Stimulated activated CD4-positive, alpha-beta T cell treated with anti-CD3 and anti-CD28 coated beads, TNF-alpha, amount 100 ng/mL, for 4 hours (primary cell): Measurements from ENCODE around the gene ZNF787.
A peak's percentile ranks its signal among the peaks of the same experiment; 100 is the strongest.

ENCODE experiments used
- DNase-seq, 3 experiments: peaks; one replicate each; pipeline ENCODE4 v3.0.0-alpha.2; 2020; ENCODE audit warnings: low read depth in 3 of 3

Gene ZNF787

DNA sequence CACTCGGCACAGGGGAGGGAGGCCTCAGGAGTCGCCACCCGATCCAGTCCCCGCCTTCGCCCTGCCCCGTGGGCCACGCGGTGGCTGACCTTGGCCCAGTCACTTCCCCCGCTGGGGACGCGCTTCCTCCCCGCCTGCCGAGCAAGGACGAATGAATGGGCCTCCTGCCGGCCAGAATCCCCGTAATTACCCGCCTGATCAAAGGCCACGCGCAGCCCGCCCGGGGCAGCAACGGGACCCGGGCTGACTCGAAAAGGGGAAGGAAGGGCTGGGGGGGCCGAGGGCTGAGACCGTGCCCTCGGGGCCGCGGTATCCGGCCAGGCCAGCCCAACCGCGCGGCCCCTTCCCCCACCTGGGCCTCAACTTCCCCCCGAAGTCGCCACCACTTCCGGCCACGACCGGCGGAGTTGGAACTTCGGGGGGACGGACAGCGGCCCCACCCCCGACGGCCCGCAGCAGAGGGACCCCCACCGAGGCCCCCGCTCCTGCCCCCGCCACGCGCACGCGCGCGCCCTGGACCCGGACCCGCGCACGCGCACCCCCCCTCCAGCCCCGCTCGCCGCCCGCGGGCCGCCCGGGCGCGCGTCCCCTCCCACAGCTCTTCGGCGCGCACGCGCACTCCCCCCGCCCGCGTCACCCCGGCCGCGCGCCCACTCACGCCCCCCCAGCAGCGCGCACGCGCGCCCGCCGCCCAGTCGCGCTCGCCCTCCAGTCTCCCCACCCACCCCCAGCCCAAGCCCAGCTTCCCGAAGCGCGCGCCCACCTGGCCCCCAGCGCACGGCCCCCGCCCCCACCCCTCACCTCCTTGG, 520 bp downstream of the ZNF787 start:
- DNase-seq = peak; percentile 73 to 77 (median 76)

DNA sequence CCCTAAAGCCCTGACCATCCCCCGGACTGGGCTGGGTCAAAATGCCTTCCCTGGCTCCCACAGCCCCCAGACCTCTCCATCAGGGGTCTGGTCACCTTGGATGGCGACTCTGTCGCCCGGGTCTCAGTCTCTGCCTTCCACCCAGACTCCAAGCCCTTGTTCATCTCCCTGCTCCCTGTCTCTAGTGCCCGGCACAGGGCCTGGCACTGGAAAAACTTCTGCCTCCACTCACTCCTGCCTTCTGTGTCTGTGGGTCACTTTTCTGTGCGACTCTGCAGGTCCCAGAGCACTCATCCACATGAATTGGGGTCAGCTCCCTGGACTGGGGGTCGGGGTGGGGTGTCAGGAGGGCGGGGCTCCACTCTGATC, 1.1 kb downstream of the ZNF787 start:
- DNase-seq = no peak

DNA sequence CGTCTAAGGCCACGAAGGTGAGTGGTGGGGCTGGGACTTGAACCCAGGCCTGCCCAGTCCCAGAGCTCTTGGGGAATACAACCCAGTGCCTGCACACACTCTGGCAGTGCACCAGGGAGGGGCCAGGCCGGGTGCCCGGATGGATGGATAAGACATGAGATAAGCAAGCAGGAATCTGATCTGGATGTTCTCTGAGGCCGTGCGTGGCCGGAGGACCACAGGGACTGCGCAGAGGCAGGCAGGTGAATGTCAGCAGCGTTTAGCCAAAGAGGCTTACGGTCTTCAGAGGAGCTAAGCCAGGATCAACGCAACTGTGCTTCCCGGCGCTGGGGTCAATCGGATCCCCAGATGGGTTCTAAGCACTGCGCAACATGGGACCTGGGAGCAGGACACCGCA, 1.5 kb downstream of the ZNF787 start:
- DNase-seq = no peak

DNA sequence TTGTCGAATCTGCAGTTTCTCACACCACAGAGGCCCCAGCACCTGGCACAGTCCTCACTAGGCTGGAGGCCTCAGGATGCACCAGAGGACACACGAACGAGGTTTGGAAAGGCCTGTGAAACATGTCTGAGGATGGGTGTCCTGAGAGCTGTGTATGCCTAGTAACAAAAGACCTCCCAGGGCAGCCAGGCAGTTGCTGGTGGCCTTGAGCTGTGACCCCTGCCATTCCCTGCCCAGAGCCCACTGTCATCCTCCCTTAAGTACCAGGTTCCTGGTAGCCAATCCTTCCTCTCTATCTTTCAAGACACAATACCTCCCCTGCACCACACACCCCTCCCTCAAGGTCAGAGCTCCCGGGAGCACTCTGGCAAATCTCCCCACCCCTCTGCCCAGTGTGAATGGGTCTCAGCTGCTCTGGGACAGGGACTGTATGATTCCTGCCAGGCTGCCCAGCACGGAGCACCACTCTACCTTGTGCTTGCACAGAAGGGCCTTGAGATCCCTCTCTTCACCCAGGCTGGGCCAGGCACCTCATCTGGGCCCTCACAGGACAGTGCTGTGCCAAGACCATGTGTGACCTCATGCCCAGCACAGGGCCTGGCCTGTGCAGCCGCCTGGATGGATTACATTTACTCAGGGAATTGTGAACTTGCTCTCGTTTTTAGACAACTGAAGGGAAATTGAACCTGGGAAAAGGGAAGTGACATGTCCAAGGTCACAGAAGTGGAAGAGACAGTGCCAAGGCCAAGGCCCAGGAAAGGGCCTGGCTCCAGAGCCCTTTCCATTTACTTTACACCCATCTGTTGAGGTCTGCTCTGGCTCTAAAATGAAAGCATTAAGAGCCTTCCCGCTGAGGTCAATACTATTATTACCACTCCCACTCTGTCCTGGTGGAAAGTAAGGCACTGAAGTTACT, 2.2 kb downstream of the ZNF787 start:
- DNase-seq = no peak

DNA sequence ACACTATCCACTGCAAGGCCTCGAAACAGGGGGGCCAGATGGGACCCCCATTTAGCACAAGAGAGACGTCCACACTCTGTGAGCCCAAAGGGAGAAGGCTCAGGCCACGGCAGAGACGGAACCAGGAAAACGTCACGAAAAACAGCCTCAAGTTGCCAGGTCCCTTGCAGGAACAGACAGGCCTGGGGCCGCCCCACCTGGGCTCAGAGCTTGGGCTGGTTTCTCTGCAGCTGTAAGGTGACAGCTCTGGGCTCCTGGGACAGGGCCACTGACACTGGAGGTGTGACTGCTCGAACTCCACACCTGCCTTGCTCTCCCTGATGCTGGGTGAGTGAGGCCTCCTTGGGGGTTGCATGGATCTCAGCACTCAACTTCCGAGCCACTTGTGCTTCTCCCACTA, 3.2 kb downstream of the ZNF787 start:
- no peak for DNase-seq

DNA sequence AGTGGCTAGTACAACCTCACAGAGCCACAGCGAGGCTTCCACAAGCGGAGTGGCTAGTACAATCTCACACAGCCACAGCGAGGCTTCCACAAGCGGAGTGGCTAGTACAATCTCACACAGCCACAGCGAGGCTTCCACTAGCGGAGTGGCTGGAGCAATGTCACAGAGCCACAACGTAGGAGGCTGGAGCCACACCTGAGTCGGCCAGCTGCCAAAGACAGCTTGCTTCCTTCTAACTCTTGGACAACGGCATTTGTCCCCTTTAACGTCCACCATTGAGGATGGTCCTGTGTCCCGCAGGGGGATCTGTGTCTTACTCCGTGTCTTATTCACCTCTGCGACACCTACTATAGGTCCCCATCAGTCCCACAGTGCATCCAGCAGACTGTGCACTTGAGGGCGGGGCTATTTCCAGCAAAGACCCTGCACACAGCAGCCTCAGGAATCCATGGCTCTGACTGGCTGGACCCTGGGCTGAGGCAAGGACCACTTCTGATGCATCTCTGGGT, 3.7 kb downstream of the ZNF787 start:
- DNase-seq = no peak

DNA sequence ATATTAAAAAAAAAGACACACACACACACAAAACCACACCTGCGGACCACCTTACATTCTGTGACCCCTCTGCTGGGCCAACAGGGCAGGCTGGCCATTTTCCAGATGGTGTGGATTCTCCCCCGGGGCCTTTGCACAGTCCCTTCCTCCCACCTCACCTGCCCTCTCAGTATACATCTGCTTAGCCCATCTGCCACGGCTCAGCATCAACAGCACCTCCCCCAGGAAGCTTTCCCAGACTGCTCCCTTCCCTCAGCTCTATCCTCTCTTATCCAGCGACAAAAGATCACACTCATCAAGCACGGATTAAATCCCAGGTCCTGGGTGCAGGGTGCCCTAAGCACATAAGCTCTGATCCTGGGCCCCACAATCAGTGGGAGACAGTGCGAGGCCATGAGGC, 4.5 kb downstream of the ZNF787 start:
- no peak for DNase-seq

DNA sequence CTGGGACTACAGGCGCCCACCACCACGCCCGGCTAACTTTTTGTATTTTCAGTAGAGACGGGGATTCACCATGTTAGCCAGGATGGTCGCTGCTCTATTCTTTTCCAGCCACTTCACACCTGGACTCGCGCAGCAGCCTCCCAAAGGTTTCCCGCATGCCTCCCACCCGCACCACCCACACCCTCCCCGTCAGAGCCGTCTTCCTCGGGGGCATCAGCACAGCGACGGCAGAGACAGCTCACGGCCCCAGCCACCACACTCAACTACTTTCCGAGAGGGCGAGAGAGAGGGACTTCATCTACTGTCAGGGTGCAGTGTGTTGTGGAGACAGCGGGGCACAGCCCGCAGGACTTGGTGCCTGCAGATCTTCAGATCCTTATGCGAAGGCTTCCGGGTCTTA, 5.6 kb downstream of the ZNF787 start:
- DNase-seq = no peak

DNA sequence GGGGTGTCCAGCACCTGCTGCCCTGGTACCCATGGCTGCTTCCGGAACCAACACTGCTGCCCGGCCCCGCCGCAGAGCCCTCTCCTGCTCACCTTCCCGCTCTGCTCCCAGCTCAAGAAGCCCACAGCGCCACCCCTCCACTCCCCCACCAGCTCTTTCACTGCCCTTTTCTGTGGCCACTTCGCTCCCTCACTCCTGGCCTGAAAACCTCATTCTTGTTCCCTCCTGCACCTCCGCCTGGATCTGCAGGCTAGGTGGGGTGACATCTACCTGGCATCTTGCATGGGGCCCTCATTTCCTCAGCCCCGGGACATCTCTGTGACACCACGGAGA, 6.4 kb downstream of the ZNF787 start:
- DNase-seq = no peak

DNA sequence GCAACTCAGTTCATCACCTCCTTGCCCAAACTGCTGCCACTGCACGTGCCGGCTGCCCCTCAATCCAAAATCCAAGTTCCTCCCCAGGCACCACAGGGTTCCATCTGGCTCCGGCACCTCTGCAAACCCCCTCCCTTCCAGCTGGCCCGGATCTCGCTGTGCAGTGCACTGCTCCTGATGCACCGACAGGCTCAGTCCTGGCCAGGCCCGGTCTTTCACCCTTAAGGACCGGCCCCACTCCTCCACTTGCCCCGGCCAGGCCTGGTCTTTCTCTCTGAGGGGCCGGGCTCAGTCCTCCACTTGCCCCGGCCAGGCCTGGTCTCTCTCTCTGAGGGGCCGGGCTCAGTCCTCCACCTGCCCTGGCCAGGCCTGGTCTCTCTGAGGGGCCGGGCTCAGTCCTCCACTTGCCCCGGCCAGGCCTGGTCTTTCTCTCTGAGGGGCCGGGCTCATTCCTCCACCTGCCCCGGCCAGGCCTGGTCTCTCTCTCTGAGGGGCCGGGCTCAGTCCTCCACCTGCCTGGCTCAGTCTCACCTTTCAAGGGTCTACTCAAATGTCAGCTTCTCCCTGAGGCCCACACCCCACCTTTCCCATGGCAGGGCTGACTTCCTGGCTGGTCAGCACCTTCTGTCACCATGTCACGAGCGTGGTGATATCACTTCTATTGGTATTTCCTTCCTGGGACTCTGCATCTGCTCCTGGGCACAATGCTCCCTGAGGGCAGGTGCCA, 6.9 kb downstream of the ZNF787 start:
- DNase-seq = no peak

DNA sequence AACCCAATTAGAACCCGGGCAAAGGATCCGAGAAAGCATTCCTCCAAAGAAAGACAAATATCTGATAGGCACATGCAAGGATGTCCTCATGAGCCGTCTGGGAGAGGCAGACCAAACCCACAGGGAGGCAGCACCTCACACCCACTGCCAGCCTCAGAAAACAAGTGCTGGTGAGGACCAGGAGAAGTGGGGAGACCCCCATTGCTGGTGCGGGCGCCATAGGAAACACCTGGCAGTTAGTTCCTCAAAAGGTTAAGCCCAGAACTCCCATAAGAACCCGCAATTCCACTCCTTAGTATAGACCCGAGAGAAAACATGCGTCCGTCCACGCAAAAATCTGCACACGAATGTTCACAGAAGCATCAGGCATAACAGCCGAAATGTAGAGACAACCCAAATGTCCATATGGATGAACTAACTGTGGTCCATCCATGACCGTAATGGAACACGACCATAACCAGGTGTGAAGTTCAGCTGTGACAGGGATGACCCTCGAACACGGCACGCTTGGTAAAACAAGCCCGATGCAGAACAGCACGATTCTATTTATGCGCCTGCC, 7.9 kb downstream of the ZNF787 start:
- DNase-seq = no peak

DNA sequence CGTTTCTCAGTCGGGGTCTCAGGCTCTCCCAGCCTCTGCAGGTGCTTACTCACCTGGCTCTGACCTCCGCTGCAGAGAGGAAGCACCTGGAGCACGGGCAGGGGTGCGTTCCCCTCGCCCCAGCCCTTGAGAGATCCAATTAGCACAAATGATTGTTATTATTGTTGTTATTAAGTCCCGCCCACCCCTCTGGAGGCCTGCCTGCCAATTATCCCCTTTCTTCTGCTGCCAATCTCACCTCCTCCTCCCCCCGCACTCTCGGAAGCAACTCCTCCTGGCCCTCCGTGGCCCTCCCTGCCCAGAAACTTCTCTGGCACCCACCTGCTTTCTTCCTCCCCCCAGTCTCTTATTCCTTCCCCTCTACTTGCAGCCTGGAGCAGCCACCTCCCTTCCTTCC, 8.8 kb downstream of the ZNF787 start:
- DNase-seq = no peak

DNA sequence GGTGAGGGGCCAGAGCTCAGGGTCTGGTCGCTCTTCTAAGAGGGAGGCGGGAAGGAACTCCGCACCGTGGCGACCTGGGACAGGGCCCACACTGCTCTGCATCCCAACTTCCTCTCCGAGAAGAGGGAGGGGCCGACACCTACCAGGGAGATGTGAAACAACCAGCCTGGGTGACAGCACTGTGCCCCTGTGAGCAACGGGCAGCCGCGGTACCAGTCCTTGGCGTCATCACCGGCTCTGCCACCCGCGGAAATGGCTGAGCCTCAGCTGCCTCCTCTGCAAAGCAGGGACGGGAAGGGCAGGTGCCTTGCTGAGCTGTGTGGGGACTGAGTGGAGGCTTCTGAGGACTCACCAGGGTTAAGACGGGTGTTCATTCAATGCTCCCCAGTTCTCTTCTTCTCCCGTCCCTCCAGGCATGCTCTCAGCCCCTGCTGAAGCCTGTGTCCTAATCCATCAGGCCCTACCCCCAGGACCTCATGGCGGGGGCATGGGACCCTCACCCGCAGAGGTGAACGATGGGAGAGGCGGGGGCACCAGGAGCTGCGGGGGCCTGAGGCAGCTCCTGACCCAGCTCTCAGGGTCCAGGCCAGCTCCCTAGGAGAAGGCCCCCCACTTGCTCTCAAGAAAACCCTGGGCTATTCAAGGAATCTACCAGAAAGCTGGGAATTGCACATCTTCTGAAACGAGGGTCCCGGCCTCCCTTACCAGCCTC, 9.3 kb downstream of the ZNF787 start:
- no peak for DNase-seq

DNA sequence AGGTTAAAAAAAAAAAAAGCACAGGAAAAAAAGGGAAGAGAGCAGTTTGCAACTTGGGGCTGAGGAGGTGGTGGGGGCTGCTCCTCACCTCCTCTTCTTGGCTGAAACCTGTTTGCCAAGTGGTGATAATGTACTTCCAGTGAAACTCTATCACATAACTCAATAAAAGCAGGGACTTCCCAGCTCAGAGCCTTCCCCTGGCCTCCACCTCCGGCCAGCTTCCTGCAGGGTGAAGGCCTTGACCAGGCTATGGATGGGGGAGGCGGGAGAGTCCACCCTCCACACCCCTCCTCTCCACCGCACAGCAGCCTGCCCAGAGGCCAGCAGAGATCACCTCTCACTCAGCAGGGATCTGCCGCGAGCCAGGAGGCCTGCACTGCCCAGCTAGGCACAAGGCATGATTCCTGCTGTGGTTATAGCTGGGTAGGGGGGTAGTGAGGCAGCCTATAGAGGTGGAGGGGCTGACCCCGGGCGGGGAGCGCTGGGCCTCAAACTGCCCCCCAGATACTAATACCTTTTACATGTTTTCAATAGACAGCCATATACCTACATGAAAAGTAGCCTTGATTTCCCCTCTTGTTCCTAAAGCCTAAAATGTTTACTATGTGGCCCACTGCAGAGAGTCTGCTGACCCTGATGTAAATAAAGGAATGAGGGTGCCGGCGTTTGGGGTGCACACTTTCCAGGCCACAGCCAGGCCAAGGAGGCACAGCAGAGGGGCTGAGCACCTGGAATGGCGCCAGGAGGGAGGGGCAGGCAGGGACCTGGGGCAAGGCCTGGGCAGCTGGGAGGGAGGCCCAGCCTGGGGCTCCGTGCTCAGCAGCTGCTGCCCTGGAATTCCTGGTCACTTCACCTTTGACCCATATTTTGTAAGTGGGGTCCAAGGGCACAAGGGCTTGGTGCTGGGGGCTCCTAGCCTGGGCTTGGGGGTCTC, 10.3 kb downstream of the ZNF787 start:
- DNase-seq = no peak

DNA sequence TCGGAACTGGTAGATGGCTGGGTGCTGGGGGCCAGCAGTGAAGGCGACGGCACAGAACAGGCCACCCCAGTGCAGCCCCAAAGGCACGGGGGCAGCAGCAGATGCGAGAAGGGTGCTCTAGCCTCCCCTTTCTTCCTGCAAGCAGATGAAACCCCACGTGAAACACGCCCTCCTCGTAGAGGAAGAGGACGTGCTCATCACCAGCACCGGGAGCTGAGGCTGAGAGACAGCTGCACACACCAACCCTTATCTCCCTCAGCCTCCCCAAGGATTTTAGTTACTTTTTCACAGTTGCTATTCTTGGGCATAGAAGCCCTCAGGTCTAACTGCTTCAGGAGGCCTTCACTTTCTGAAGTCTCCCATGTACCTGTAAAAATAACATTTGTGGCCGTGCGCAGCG, 11.9 kb downstream of the ZNF787 start:
- DNase-seq = no peak

DNA sequence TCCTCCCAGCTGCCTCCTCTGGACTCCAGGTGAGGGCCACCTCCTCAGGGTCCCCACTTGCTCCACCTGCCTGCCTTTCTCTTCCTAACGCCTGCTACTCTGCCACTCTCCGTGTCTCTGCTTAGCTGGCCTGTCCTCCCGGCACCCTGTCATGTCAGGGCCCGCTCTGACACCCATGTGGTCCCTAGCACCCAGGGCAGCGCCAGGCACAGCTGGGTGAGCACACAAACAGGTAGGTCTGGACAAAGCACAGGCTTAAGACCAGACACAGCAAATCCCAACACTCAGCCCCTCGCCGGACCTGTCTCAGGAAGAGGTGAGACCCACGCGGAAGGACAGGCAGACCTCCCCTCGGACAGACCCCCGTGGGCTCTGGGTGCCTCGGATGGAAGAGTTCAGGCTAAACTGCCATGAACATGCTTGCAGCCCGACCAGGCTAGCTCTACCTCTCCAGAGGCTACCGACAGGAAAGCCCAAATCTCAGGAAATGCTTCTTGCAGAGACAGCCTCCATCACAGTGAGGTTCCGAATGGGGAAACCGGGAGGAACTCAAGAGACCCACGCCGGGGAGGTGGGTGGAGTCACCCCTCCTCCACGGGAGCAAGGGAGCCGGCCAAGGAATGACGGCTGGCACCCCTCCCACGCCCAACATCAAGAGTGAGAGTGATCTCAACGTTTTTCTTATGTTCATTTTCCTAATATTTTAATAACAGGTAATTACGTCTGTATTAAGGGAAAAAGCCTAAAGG, 12.5 kb downstream of the ZNF787 start:
- no peak for DNase-seq

DNA sequence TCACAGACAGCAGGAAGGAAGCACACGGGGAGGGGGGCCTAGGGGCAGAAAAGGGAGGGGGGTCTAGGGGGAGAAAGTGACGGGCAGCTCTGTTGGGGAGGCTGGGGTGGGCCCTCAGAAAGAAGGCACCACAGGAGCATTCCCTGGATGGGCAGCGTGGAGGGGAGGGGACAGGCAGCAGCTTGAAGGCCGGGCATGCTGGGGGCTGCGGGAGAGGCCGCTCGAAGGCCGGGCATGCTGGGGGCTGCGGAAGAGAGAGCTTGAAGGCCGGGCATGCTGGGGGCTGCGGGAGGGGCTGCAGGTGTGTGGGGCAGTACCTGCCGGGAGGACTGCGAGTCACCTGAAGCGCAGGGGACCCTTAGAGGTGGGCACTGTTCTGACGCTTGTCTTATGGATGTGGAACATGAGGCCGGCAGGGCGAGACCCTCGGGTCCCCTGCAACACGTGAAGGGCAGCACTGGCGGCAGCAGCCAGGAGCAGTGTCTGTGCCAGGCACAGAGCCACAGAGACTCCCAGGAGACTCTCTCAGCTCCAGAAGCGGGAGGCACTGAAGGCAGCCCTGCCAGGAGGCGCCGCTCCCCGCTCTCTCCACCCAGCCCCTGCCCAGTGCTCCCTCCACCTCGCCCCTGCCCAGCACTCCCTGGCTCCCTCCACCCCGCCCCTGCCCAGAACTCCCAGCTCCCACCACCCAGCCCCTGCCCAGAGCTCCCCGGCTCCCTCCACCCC, 13.3 kb downstream of the ZNF787 start:
- no peak for DNase-seq

DNA sequence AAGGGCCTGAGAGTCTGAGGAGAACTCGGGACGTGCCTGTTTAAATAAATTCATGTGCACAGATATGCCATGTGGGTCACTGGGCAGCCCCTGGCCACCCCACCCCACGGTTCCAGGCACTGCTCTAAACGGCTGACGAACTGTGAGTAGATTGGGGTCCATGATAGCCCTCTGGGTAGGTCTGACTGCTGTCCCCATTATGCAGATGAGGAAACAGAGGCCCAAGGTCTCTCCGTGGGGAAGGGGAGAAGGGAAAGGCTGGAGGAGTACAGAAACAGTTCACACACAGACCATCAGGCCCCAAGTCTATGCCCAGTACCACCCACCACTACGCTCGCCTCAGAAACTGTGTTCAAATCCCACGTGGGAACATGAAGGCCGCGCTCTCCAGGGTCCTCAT, 14.1 kb downstream of the ZNF787 start:
- no peak for DNase-seq

DNA sequence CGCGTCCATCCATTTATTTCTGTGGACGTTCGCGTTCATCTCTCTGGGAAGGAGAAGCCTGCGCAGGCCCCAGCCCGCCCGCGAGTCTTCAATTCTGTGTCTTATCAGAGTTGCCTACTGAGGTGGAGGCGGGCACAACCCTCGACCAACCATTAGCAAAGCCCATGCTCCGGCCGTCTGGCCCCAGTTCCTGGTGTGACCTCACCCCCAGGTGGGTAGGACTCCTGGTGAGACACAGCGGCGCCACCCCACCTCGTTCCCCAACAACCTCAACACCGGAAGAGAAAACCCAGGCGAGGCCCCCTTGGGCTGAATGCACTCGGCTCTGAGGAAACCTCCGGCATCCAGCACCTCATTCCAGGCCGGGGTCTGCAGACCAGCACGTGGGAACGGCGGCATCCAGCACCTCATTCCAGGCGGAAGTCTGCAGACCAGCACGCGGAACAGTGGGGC, 14.7 kb downstream of the ZNF787 start:
- no peak for DNase-seq
